ENCODE measurements around the gene MAP4. TPM values are rescaled to one million over a fixed set of nuclear protein-coding genes. Genes with fewer than 3 reads are reported as not detected.
A peak's percentile ranks its signal among the peaks of the same experiment; 100 is the strongest.

MAP4 gene
- total and polyA plus RNA-seq, 2 of the 13 experiments (the other 11 are each of a cell fraction or from before 2014, with no cell fraction given): 33.1 to 38.7 TPM

- TF ChIP-seq ZNF18 (CRISPR knock-in tag; IDR thresholded peaks at IDR 0.05; ENCODE audit: insufficient replicate concordance) (peak; percentile 60), KMT2A (CRISPR knock-in tag; IDR thresholded peaks at IDR 0.05) (0 out of 2 replicates have a peak, but pooled peaks have one; percentile 29), ATRX (CRISPR knock-in tag; IDR thresholded peaks at IDR 0.05; ENCODE audit: borderline replicate concordance) (no peak), ZBTB7B (CRISPR knock-in tag; IDR thresholded peaks at IDR 0.05) (no peak), ZNF766 (CRISPR knock-in tag; IDR thresholded peaks at IDR 0.05; ENCODE audit: borderline replicate concordance) (no peak), JDP2 (CRISPR knock-in tag; IDR thresholded peaks at IDR 0.05; ENCODE audit: borderline replicate concordance) (no peak), ZNF558 (CRISPR knock-in tag; IDR thresholded peaks at IDR 0.05; ENCODE audit: borderline replicate concordance) (peak; percentile 54; the same call in 1 of the 2 replicates), ZNF724P (CRISPR knock-in tag; IDR thresholded peaks at IDR 0.05; ENCODE audit: borderline replicate concordance) (no peak), MYNN (CRISPR knock-in tag; IDR thresholded peaks at IDR 0.05; ENCODE audit: low read depth) (no peak), ZNF567 (CRISPR knock-in tag; IDR thresholded peaks at IDR 0.05; ENCODE audit: borderline replicate concordance) (peak; percentile 30; the same call in 1 of the 2 replicates), ZSCAN9 (CRISPR knock-in tag; IDR thresholded peaks at IDR 0.05; ENCODE audit: borderline replicate concordance) (no peak), ZKSCAN5 (CRISPR knock-in tag; IDR thresholded peaks at IDR 0.05) (no peak), ZBTB33 (CRISPR knock-in tag; IDR thresholded peaks at IDR 0.05) (no peak), MIXL1 (CRISPR knock-in tag; IDR thresholded peaks at IDR 0.05) (no peak), ZNF564 (CRISPR knock-in tag; IDR thresholded peaks at IDR 0.05) (0 out of 2 replicates have a peak, but pooled peaks have one; percentile 20), ATF7-NPFF (CRISPR knock-in tag; IDR thresholded peaks at IDR 0.05; ENCODE audit: low read depth) (peak; percentile 60; the same call in 1 of the 2 replicates), PBX3 (CRISPR knock-in tag; IDR thresholded peaks at IDR 0.05; ENCODE audit: borderline replicate concordance) (no peak), ZNF614 (CRISPR knock-in tag; IDR thresholded peaks at IDR 0.05; ENCODE audit: borderline replicate concordance) (no peak), SRSF9 (IDR thresholded peaks at IDR 0.05; ENCODE audit: borderline replicate concordance, insufficient read depth, low read depth, low read length, poor library complexity, severe bottlenecking) (no peak), HIVEP1 (CRISPR knock-in tag; IDR thresholded peaks at IDR 0.05) (no peak; the same call in 1 of the 2 replicates), ZNF775 (CRISPR knock-in tag; IDR thresholded peaks at IDR 0.05; ENCODE audit: borderline replicate concordance) (no peak), FOXP1 (IDR thresholded peaks at IDR 0.05) (no peak), FOXP1 (CRISPR knock-in tag; IDR thresholded peaks at IDR 0.05) (no peak), FLYWCH1 (CRISPR knock-in tag; IDR thresholded peaks at IDR 0.05) (no peak), FOXO4 (CRISPR knock-in tag; conservative IDR thresholded peaks at IDR 0.05) (no peak)
These were observed 213.3 kb downstream of the MAP4 start, which contains the start of gene DHX30 (continued) for GRCh38 chr3:47802734-47803479.
